ENCODE results near the gene STX5.
A peak's percentile ranks its signal among the peaks of the same experiment; 100 is the strongest.
"Not testable (repeated sequence)": the region's sequence is repeated elsewhere in the genome, so short reads cannot be mapped to it uniquely, and the experiment has no call there.

Gene STX5

DNA sequence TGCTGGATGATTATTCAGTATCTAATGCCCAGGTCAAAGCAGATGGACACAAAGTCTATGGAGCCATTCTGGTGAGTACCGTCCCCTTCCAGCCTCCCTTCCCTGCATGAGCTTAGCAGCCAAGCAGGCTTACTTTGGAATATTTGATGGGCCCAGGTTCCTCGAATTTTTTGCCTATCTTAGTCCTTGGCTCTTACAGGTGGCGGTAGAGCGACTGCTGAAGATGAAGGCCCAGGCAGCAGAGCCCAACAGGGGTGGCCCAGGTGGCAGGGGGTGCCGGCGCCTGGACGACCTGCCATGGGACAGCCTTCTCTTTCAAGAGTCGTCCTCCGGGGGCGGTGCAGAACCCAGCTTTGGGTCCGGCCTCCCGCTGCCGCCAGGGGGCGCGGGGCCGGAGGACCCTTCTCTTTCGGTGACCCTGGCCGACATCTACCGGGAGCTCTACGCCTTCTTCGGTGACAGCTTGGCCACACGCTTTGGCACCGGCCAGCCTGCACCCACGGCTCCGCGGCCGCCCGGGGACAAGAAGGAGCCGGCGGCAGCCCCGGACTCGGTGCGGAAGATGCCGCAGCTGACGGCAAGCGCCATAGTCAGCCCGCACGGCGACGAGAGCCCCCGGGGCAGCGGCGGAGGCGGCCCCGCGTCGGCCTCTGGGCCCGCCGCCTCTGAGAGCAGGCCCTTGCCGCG is 45.4 kb downstream of the STX5 start:
- peak; percentile 70 to 74 for DNase-seq (ENCODE audit: low read depth in 2 of 2)

DNA sequence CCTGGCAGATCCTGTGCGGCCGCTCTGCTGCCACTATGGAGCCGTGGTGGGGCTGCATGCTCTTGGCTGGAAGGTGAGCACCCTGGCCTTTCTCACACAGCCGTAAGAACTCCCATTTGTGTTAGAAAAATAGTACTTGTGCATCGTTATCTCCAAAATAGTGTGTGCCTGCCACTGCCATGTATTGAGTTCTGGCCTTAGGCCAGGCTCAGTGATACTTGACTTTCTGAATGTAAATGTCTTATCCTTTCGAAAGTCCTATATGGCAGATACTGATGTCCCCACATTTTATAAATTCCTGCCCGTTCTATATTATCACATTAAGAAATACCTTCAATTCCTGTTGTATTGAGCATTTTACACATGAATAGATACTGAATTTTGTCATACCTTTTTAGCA is 49.1 kb downstream of the STX5 start:
- DNase-seq (ENCODE audit: low read depth in 2 of 2), result no peak

DNA sequence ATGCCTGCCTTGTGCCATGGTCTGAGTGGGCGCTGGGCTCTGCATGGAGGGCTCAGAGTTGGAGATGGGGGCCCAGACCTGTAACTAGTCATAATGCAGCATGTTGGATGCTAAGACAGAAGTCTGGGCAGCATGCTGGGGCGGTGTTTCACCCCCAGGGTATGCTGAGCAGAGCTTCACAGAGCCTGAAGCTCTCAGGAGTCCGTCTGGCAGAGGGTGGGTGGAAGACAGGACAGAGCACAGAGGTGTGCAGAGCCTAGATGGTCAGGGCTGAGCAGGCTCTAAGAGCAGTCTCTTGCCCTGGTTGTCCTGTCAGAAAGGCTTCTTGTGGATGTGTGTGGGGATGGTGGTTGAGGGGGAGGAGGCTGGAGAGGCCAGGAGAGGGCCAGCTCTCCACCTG is 53.4 kb downstream of the STX5 start:
- no peak for DNase-seq (ENCODE audit: low read depth in 2 of 2)

DNA sequence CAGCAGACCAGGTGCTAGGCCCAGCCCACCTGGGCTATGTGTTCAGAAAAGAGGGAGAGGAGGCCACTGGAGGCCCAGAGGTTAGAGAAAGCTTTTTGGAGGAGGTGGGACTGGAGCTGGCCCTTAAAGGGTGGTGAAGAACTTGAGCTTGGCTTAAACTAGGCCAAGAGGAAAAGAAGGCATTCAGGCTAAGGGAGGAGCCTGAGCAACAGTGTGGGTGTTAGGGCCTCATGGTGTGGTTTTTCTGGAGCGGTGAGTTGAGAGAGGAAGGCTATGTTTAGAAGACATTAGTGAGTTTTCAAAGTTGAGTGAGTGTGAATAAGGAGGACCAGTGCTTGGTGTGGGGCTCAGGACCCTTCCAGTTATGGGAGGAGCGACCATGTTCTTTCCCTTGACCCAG is 54.5 kb downstream of the STX5 start:
- no peak for DNase-seq (ENCODE audit: low read depth in 2 of 2)

DNA sequence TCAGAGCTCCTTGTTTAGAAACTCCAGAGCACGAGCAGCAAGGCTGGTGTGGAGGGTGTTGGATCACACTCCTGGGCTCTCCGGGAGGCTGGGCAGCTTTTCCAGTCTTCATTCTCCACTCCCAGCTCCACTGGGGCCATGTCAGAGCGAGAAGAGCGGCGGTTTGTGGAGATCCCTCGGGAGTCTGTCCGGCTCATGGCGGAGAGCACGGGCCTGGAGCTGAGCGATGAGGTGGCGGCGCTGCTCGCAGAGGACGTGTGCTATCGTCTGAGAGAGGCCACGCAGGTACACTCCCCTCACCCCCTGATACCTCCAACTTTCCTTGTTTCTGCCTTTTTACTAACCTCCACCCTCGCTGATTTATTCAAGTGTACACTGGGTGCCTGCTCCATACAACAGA is 56.2 kb downstream of the STX5 start:
- DNase-seq (ENCODE audit: low read depth in 2 of 2), result no peak

DNA sequence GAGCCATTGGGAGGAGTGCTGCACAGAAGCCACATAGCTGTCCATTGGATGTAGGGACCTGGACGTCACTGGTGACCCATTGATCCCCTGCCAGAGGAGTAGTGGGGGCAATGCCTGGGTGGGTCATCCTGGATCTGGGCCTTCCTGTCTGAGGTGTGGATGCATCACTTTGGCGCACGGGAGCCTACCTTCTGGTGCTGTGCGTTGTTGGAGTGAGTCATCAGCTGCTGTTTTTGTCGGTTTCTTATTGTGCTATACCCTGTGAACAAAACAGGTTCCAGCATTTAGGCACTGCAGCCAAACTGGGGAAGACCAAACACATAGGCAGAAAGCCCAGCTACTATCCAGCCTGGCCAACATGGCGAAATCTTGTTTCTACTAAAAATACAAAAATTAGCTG is 57.4 kb downstream of the STX5 start:
- no peak for DNase-seq (ENCODE audit: low read depth in 2 of 2)

DNA sequence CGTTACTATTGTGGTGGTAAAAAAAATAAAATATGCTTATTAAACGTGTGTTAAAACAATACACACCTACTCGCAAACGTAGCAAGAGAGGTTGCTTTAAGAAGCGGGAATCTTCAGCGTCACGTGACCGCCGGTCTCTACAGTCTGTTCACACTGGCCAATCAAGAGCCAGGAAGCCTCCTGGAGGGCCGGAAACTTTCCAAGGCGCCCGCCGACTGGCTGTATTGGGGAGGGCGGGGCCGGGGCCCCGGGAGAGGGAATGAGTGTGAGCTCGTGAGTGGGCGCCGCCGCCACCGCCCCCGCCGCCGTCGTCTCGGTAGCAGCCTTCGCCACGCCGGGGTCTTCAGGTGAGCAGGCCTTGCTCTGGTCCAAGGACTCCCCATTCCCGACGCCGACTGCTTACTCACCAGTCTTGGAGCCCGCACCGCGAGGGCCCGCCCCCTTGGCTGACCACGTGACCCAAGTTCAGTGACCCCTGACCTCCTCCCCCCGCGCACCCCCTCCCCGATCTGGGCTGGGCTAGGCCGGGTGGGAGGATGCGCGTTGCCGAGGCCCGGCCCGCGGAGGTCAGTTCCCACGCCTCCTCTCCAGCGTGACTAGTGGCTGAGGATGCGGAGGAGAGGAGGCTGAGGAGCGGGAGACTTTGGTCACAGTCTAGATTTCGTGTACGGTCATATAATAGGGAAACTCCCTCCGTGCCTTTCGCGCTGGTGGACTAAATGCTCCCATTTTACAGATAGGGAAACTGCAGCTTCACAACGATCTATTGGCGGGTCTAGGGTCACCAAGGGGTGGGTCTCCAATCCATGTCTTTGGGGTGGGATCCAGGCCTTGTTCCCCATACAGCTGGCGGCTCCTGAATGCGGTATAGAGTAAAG is 60.5 kb downstream of the STX5 start, which contains the start of gene TAF6L:
TAF6L (plus strand) TSS at position 253 of the 878 bp plus-strand sequence. CDS start 4,388 bp downstream, outside the sequence.
- peak; percentile 74 to 80 for DNase-seq (ENCODE audit: low read depth in 2 of 2)

DNA sequence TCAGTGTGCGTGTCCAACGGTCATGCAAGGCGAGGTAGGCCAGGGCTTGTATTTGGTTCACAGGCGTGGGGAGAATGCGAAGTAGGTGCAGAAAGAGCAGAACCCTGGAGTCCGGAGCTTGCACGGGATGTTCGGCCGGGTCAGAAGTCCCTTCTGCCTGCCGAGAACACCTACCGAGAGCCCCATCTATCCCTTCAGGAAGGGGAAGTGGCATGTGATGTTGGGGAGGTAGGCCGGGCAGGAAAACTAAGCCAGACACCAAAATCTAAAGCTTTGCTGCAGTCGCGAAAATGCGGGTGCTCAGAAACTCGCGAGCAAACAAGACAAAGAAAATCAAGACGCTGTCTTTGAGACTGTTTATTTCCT is 61.1 kb downstream of the STX5 start:
- no peak for DNase-seq (ENCODE audit: low read depth in 2 of 2)

DNA sequence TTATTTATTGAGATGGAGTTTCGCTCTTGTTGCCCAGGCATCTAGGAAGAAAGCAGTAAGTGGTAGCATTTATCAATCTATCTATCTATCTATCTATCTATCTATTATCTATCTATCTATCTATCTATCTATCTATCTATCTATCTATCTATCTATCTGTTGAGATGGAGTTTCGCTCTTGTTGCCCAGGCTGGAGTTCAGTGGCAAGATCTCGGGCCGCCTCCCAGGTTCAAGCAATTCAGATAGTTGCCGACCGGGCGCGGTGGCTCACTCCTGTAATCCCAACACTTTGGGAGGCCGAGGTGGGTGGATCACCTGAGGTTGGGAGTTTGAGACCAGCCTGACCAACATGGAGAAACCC is 71.0 kb downstream of the STX5 start:
- not testable (repeated sequence) for DNase-seq (ENCODE audit: low read depth in 2 of 2)

DNA sequence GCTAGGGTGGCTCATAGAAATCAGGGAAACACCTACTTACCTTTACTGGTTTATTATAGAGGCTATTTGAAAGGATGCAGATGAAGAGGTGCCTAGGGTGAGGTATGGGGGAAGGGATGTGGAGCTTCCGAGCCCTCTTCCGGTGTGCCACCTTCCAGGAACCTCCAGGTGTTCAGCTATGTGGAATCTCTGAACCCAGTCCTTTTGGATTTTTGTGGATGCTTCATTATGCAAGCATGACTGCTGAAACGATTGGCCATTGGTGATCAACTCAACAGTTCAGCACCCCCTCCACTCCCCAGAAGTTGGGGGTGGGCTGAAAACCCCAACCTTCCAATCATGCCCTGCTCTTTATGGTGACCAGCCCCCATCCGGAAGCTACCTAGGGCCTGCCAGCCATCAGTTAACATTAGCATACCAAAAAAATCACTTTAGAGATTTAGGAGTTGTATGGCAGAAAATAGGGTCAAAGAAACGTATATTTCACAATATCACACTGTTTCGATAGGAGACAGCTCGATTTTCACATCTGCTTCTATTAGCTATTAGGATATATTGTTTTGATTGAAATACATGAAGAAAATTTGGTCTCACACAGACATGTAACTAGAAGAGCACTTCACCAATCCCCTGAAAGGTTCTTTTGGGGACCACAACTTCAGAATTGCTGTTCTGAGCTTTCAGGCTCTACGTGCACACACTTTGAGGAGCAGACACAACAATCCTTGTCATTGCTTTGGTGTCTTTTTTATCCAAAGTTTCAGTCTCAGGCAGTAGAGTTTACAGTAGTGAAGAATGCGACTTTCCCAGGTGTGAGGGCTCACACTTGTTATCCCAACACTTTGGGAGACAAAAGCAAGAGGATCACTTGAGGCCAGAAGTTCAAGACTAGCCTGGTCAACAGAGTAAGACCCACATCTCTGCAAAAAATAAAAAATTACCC is 73.7 kb downstream of the STX5 start:
- DNase-seq (ENCODE audit: low read depth in 2 of 2), result no peak

Measured in stimulated activated CD8-positive, alpha-beta memory T cell treated with anti-CD3 and anti-CD28 coated beads, Interleukin-2, amount 100 ng/mL, for 1 hour (primary cell).